ENCODE results near the gene PNPLA6. TPM values are rescaled to one million over a fixed set of nuclear protein-coding genes. Genes with fewer than 3 reads are reported as not detected.

The PNPLA6 gene
- total RNA-seq, 4 donors from 2014 or later = 115 to 435 (median 147) TPM

- in situ Hi-C loops (cut with MboI; ENCODE audit: low pct_ligation_motif_present in 1 of 4, low pct_unique_long_range_greater_than_20kb in 1 of 4, low sequenced_read_pairs in 3 of 4) = no loop called here
- Histone ChIP-seq H3K9me3 (no peaks in the 10 kb centered on the region), H3K36me3 (no peaks in the 10 kb centered on the region), H3K4me1 (peaks cover 0 to 7% (median 5%) of the 10 kb centered on the region in 4 donors), H3K27ac (no peak overlapping the region), H3K27me3 (no peaks in the 10 kb centered on the region), H3K4me3 (no peak overlapping the region)
- 83% methylated on average over 14 of the region's 15 CpGs; no CpG with 5 or more reads in 1 of the 2 donors for WGBS, 2 donors (ENCODE audit: low coverage in 1 of 2)
- no peak for DNase-seq
- TF ChIP-seq POLR2AphosphoS5 (IDR thresholded peaks at IDR 0.05) = no peak
- TF ChIP-seq CTCF (IDR thresholded peaks at IDR 0.05) = no peak
- TF ChIP-seq POLR2A (IDR thresholded peaks at IDR 0.05) = no peak
- no peak for TF ChIP-seq EP300 (IDR thresholded peaks at IDR 0.05; ENCODE audit: low read depth)
- intact Hi-C loops (cut with DNase I; ENCODE audit: low total_unique reads) = no loop called here
These were observed 6.3 kb upstream of the PNPLA6 start for GRCh38 chr19:7529246-7529600.

DNA sequence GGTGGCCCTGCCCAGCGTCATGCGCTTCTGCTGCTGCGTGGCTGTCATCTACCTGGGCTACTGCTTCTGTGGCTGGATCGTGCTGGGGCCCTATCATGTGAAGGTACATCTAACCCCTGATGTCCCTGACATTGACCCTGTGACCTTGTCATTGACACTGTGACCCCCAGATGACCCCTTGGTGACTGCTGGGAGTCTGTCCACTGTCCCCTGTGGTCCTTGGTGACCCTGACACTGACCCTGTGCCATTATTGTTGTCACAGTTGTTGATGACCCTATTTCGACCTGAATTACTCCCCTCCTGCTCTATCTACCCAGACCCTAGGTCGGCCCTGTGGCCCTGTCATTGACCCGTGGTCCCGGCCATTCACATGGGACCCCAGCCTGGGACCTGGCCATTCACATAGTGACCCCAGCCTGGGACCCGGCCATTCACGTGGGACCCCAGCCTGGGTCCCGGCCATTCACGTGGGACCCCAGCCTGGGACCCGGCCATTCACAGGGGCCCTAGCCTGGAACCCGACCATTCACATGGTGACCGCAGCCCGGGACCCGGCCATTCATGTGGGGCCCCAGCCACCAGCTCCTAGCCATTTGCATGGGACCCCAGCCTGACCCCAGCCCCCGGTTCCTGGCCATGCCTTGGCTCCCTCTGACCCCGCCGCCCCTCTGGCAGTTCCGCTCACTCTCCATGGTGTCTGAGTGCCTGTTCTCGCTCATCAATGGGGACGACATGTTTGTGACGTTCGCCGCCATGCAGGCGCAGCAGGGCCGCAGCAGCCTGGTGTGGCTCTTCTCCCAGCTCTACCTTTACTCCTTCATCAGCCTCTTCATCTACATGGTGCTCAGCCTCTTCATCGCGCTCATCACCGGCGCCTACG lies 5.7 kb upstream of the PNPLA6 start:
- H3K36me3 ChIP-seq = no peaks in the 10 kb centered on the region
- no peaks in the 10 kb centered on the region for H3K27me3 ChIP-seq
- no peak overlapping the region for H3K4me3 ChIP-seq
- no peak overlapping the region for H3K27ac ChIP-seq
- peaks cover 0 to 9% (median 5%) of the 10 kb centered on the region in 4 donors for H3K4me1 ChIP-seq
- in situ Hi-C loops (cut with MboI; ENCODE audit: low pct_ligation_motif_present in 1 of 4, low pct_unique_long_range_greater_than_20kb in 1 of 4, low sequenced_read_pairs in 3 of 4) = no loop called here
- WGBS, 2 donors (ENCODE audit: low coverage in 1 of 2) = 95% methylated on average over 29 of the region's 33 CpGs; no CpG with 5 or more reads in 1 of the 2 donors
- intact Hi-C loops (cut with DNase I; ENCODE audit: low total_unique reads) = loop anchor here (10.0 kb wide), 1 partner anchor 135 kb away; no protein-coding TSS in a partner anchor
- no peaks in the 10 kb centered on the region for H3K9me3 ChIP-seq
- DNase-seq = no peak
- no peak for TF ChIP-seq POLR2AphosphoS5 (IDR thresholded peaks at IDR 0.05)
- no peak for TF ChIP-seq CTCF (IDR thresholded peaks at IDR 0.05)
- TF ChIP-seq POLR2A (IDR thresholded peaks at IDR 0.05) = no peak
- no peak for TF ChIP-seq EP300 (IDR thresholded peaks at IDR 0.05; ENCODE audit: low read depth)

DNA sequence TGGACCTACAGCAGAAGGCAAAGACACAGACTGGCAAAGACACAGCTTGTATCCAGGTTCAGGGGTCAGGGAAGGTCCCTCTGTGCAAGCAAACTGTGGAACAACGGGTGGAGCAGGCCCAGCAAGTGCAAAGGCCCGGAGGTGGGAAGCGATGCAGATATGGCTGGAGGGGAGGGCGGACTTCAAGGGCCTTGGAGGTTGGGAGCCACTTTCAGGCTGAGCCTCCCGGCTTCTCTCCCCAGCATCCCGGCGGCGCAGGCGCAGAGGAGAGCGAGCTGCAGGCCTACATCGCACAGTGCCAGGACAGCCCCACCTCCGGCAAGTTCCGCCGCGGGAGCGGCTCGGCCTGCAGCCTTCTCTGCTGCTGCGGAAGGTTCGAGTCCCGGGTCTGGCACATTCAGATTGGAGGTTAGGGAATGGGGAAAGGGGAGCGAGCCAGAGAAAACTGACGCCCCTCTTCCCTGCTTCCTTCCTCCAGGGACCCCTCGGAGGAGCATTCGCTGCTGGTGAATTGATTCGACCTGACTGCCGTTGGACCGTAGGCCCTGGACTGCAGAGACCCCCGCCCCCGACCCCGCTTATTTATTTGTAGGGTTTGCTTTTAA lies 2.1 kb upstream of the PNPLA6 start:
- H3K4me1 ChIP-seq = peaks cover 4 to 21% (median 11%) of the 10 kb centered on the region in 4 donors
- peak overlapping the region; percentile 86 to 99 (median 93) for H3K27ac ChIP-seq
- no peaks in the 10 kb centered on the region for H3K36me3 ChIP-seq
- H3K27me3 ChIP-seq = no peaks in the 10 kb centered on the region
- no peaks in the 10 kb centered on the region for H3K9me3 ChIP-seq
- in situ Hi-C loops (cut with MboI; ENCODE audit: low pct_ligation_motif_present in 1 of 4, low pct_unique_long_range_greater_than_20kb in 1 of 4, low sequenced_read_pairs in 3 of 4) = no loop called here
- H3K4me3 ChIP-seq = peak overlapping the region; percentile 57 to 76 (median 62)
- intact Hi-C loops (cut with DNase I; ENCODE audit: low total_unique reads) = loop anchor here (10.0 kb wide), 1 partner anchor 139 kb away; no protein-coding TSS in a partner anchor
- no peak for TF ChIP-seq EP300 (IDR thresholded peaks at IDR 0.05; ENCODE audit: low read depth)
- no peak for TF ChIP-seq POLR2AphosphoS5 (IDR thresholded peaks at IDR 0.05)
- TF ChIP-seq CTCF (IDR thresholded peaks at IDR 0.05) = no peak
- peak; percentile 62 for DNase-seq
- WGBS, 2 donors (ENCODE audit: low coverage in 1 of 2) = 43% methylated on average over 24 of the region's 30 CpGs; no CpG with 5 or more reads in 1 of the 2 donors

DNA sequence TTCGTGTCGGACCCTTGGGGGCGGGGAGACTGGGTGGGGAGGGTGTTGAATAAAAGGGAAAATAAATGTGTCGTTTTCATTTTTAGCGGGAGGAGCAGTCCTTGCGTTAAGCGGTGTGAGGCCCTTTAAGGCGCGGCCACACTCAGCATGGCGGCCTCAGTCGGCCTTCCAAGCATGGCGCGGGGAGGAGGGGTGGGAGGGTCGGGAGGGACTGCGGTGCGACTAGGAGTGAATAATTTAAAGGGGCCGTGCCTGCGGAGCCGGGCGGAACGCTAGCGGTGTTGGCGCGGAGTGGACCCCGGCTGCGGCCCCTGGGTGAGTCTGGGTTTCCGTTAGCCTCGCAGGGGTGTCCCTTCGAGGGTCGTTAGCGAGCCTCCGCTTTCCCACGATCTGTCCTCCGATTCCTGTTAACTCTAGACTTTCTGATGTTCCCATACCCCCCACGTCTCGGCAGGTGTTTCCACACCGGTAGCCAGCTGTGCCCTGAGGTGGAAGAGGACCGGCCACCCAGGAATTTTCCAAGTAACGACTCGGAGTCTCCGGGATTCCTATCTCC lies 1.5 kb upstream of the PNPLA6 start:
- intact Hi-C loops (cut with DNase I; ENCODE audit: low total_unique reads) = loop anchor here (10.0 kb wide), 1 partner anchor 139 kb away; no protein-coding TSS in a partner anchor
- no peaks in the 10 kb centered on the region for H3K9me3 ChIP-seq
- in situ Hi-C loops (cut with MboI; ENCODE audit: low pct_ligation_motif_present in 1 of 4, low pct_unique_long_range_greater_than_20kb in 1 of 4, low sequenced_read_pairs in 3 of 4) = no loop called here
- H3K36me3 ChIP-seq = no peaks in the 10 kb centered on the region
- TF ChIP-seq CTCF (IDR thresholded peaks at IDR 0.05) (no peak), POLR2A (IDR thresholded peaks at IDR 0.05) (peak; percentile 54), POLR2AphosphoS5 (IDR thresholded peaks at IDR 0.05) (peak; percentile 92 to 93 (median 92))
- no peaks in the 10 kb centered on the region for H3K27me3 ChIP-seq
- 0 to 1% methylated on average over 11 to 41 of the region's 41 CpGs for WGBS, 2 donors (ENCODE audit: low coverage in 1 of 2)
- H3K4me1 ChIP-seq = peaks cover 4 to 21% (median 11%) of the 10 kb centered on the region in 4 donors
- peak; percentile 91 for DNase-seq
- H3K4me3 ChIP-seq = peak overlapping the region; percentile 57 to 76 (median 66)
- peak overlapping the region; percentile 86 to 99 (median 93) for H3K27ac ChIP-seq

All from transverse colon (tissue), 4 donors.